ENCODE results near the gene WNT4.

GRCh38 chr1:22179197-22179803 lies 36.4 kb upstream of the WNT4 start:
- TF ChIP-seq GATA3 (IDR thresholded peaks at IDR 0.05; ENCODE audit: low read depth, low read length) (no peak), GATA2 (IDR thresholded peaks at IDR 0.05; ENCODE audit: low read depth, low read length) (no peak)

Measured in SH-SY5Y (cell line).